T-cell (primary cell): Measurements from ENCODE around the gene C14orf119. TPM values are rescaled to one million over a fixed set of nuclear protein-coding genes. Genes with fewer than 3 reads are reported as not detected.

Experiments used
- ATAC-seq, 4 experiments: fragments of 200-7000 bp in 3 of 4; fragments of 150-1000 bp in 1 of 4; cut with Tn5 transposase; replicated peaks in 1 of 4; 1 replicate in 3 of 4; 2 replicates in 1 of 4; pipeline ENCODE4 v1.10.0; 2021; ENCODE audit warnings: moderate library complexity in 3 of 4, mild to moderate bottlenecking in 2 of 4, moderate number of reproducible peaks in 1 of 4
- CTCF ChIA-PET, 2 donors: fragments of 300-600 bp; sonication (Branson Sonifier 250); formaldehyde crosslinking; loops; one replicate each; lab custom pipeline; 2022; ENCODE audit warnings: antibody characterized with exemption in 2 of 2; lab: Charles Lee
- POLR2A ChIA-PET, 2 donors: fragments of 300-600 bp; sonication (Branson Sonifier 250); formaldehyde crosslinking; loops; one replicate each; lab custom pipeline; 2022; ENCODE audit warnings: antibody characterized with exemption in 2 of 2; lab: Charles Lee
- DNase-seq, 35 experiments: peaks; one replicate each; pipeline versions ENCODE4 v3.0.0 to v3.0.0-alpha.2; 2013 to 2023
- H3K27ac ChIP-seq: one replicate; pipeline ENCODE4 v1.5.1; 2013; ENCODE audit warnings: low read length
- H3K27me3 ChIP-seq, 2 experiments: replicated peaks in 1 of 2; 1 replicate in 1 of 2; 2 replicates in 1 of 2; pipeline versions ENCODE4 v1.6.1 to v1.7.0; 2013; ENCODE audit warnings: low read length in 1 of 2, mixed read lengths in 1 of 2; ENCODE audit not compliant: control insufficient read depth in 2 of 2, insufficient read depth in 2 of 2; ENCODE audit errors: extremely low read depth in 1 of 2
- H3K36me3 ChIP-seq, 2 donors: 1 replicate in 1 of 2; 2 replicates in 1 of 2; pipeline versions ENCODE4 v1.6.1 to v1.7.0; 2013; ENCODE audit warnings: low read length in 1 of 2; ENCODE audit not compliant: control insufficient read depth in 2 of 2, insufficient read depth in 1 of 2; ENCODE audit errors: extremely low read depth in 1 of 2
- H3K4me1 ChIP-seq, 2 experiments: 1 replicate in 1 of 2; 2 replicates in 1 of 2; pipeline versions ENCODE4 v1.6.1 to v1.7.0; 2013; ENCODE audit warnings: low read length in 2 of 2, mixed read lengths in 1 of 2; ENCODE audit not compliant: insufficient read depth in 2 of 2, control insufficient read depth in 1 of 2; ENCODE audit errors: extremely low read depth in 1 of 2
- H3K4me3 ChIP-seq, 2 donors: 1 replicate in 1 of 2; 2 replicates in 1 of 2; pipeline versions ENCODE4 v1.5.1 to v1.7.0; 2013; ENCODE audit warnings: mild to moderate bottlenecking in 2 of 2, low read length in 1 of 2, moderate library complexity in 1 of 2; ENCODE audit not compliant: control insufficient read depth in 1 of 2; ENCODE audit errors: extremely low read depth in 1 of 2
- H3K9me3 ChIP-seq: 2 replicates; pipeline ENCODE4 v1.7.0; 2013
- H3K27ac Mint-ChIP-seq, 2 donors: one replicate each; pipeline ENCODE4 v1.8.0; 2020 to 2021; ENCODE audit warnings: mild to moderate bottlenecking in 2 of 2, mixed read lengths in 2 of 2
- H3K27me3 Mint-ChIP-seq, 2 donors: one replicate each; pipeline ENCODE4 v1.8.0; 2021 to 2022; ENCODE audit warnings: mixed read lengths in 2 of 2
- H3K36me3 Mint-ChIP-seq: one replicate; pipeline ENCODE4 v1.8.0; 2021; ENCODE audit warnings: mixed read lengths
- H3K4me1 Mint-ChIP-seq, 3 donors: one replicate each; pipeline ENCODE4 v1.8.0; 2020 to 2022; ENCODE audit warnings: mixed read lengths in 3 of 3, mild to moderate bottlenecking in 1 of 3
- H3K4me3 Mint-ChIP-seq, 3 donors: one replicate each; pipeline ENCODE4 v1.8.0; 2020 to 2022; ENCODE audit warnings: mild to moderate bottlenecking in 3 of 3, mixed read lengths in 3 of 3, moderate library complexity in 3 of 3
- H3K9me3 Mint-ChIP-seq, 3 donors: one replicate each; pipeline ENCODE4 v1.8.0; 2020 to 2022; ENCODE audit warnings: mixed read lengths in 3 of 3
- total RNA-seq, 35 experiments: library from RNA in 6 of 35; stranded (reverse) in 6 of 35; fragments of 120-200 nt in 1 of 35; gene quantifications; one replicate each; pipeline versions ENCODE4 v1.2.1 to v1.2.4 and lab custom pipeline; 2013 to 2026

The C14orf119 gene
- total RNA-seq, 5 donors from 2014 or later (not counting 1 experiment from before 2014, with no cell fraction given) = 9.5 to 47.7 (median 43.6) TPM

DNA sequence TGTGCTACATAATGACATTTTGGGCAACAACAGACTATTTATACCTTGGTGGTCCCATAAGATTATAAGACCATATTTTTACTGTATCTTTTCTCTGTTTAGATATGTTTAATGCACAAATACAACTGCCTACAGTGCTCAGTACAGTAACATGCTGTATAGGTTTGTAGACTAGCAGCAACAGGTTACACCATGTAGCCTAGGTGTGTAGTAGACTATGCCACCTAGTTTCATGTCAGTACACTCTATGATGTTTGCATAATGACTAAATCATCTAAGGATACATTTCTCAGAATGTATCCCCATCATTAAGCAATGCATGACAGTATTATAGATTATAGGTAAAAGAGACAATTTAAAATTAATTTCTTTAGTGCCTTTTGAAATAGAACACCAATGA is 54.4 kb downstream of the C14orf119 start:
- Mint-ChIP-seq H3K27ac (no peak overlapping the region), H3K9me3 (no peaks in the 10 kb centered on the region), H3K36me3 (no peaks in the 10 kb centered on the region), H3K27me3 (peaks cover 15 to 24% of the 10 kb centered on the region in 2 donors), H3K4me3 (no peak overlapping the region), H3K4me1 (peaks cover 16 to 19% (median 16%) of the 10 kb centered on the region in 3 donors)
- DNase-seq = no peak
- ATAC-seq = no peak
- no peak overlapping the region for H3K4me3 ChIP-seq
- ChIA-PET POLR2A (no interaction called here), CTCF (interaction anchor here in 1 of 2 donors (1.4 kb wide), 1 partner anchor 29 kb away, joined by 3 read pairs; no protein-coding TSS in a partner anchor)
- no peaks in the 10 kb centered on the region for H3K9me3 ChIP-seq
- H3K27me3 ChIP-seq = peaks cover 0 to 43% of the 10 kb centered on the region in 2 experiments
- no peak overlapping the region for H3K27ac ChIP-seq
- H3K4me1 ChIP-seq = peaks cover 12 to 19% of the 10 kb centered on the region in 2 experiments
- H3K36me3 ChIP-seq = no peaks in the 10 kb centered on the region

Other genes with a start within 250 kb of the C14orf119 start
- gene LRP10, start 223.8 kb upstream of the C14orf119 start, total RNA-seq = 100 to 1,000 TPM in 1 of 5 donors, 10 to 100 TPM in 4; 67.0 to 103 (median 89.9) TPM
- gene REM2, start 212.3 kb upstream of the C14orf119 start, total RNA-seq = 10 to 100 TPM in 1 of 5 donors, 1 to 10 TPM in 4; 4.1 to 10.6 (median 6.2) TPM
- gene RBM23, start 176.4 kb upstream of the C14orf119 start, total RNA-seq = 100 to 1,000 TPM in 1 of 5 donors, 10 to 100 TPM in 4; 88.7 to 102 (median 94.7) TPM
- 10 to 100 TPM; 17.7 to 45.3 (median 37.5) TPM for gene PRMT5, start 166.1 kb upstream of the C14orf119 start, total RNA-seq
- gene HAUS4, start 138.4 kb upstream of the C14orf119 start, total RNA-seq = 10 to 100 TPM; 19.2 to 37.1 (median 23.8) TPM
- gene AJUBA, start 113.0 kb upstream of the C14orf119 start, total RNA-seq = 1 to 10 TPM; 1.8 to 3.1 (median 2.4) TPM
- 10 to 100 TPM; 10.8 to 13.7 (median 12.4) TPM for gene C14orf93, start 85.4 kb upstream of the C14orf119 start, total RNA-seq
- gene PSMB5, start 60.6 kb upstream of the C14orf119 start, total RNA-seq = 10 to 100 TPM; 20.6 to 43.9 (median 38.0) TPM
- gene PSMB11, start 53.3 kb upstream of the C14orf119 start, total RNA-seq = under 1 TPM in 4 of 5 donors, not detected in 1; 0.26 to 0.95 (median 0.54) TPM
- 1 to 10 TPM; 1.2 to 3.0 (median 1.6) TPM for gene CDH24, start 38.0 kb upstream of the C14orf119 start, total RNA-seq
- 100 to 1,000 TPM; 277 to 326 (median 290) TPM for gene ACIN1, start 369 bp upstream of the C14orf119 start, total RNA-seq
- not detected for gene CIROP, start 9.5 kb downstream of the C14orf119 start, total RNA-seq
- under 1 TPM; 0.33 to 0.82 (median 0.53) TPM for gene CEBPE, start 23.8 kb downstream of the C14orf119 start, total RNA-seq
- gene SLC7A8, start 88.2 kb downstream of the C14orf119 start, total RNA-seq = 1 to 10 TPM in 4 of 5 donors, under 1 TPM in 1; 0.33 to 8.1 (median 5.9) TPM
- gene RNF212B, start 142.4 kb downstream of the C14orf119 start, total RNA-seq = 1 to 10 TPM in 1 of 5 donors, not detected in 4; 1.1 TPM
- gene HOMEZ, start 190.6 kb downstream of the C14orf119 start, total RNA-seq = 10 to 100 TPM in 3 of 5 donors, 1 to 10 TPM in 2; 6.2 to 17.5 (median 15.1) TPM
- 10 to 100 TPM; 40.8 to 72.6 (median 68.2) TPM for gene PPP1R3E, start 207.4 kb downstream of the C14orf119 start, total RNA-seq
- 1 to 10 TPM; 1.9 to 4.6 (median 2.2) TPM for gene BCL2L2, start 211.3 kb downstream of the C14orf119 start, total RNA-seq
- gene PABPN1, start 226.0 kb downstream of the C14orf119 start, total RNA-seq = 100 to 1,000 TPM; 182 to 207 (median 186) TPM